Mesenchymal stem cell (in vitro differentiated cells and primary cell): Measurements from ENCODE around the gene GOLGA6C.
"Not testable (repeated sequence)": the region's sequence is repeated elsewhere in the genome, so short reads cannot be mapped to it uniquely, and the experiment has no call there.

Source experiments
- DNase-seq: peaks from one replicate; pipeline ENCODE4 v3.0.0-alpha.2; 2013
- H2AFZ ChIP-seq: one replicate; pipeline ENCODE4 v1.6.1; 2013; ENCODE audit warnings: low read depth, mild to moderate bottlenecking, control low read depth, inconsistent platforms, low read length, moderate library complexity
- H2AK5ac ChIP-seq: 2 replicates; pipeline ENCODE4 v1.6.1; 2013; ENCODE audit warnings: low read length, moderate library complexity, mild to moderate bottlenecking, inconsistent platforms; ENCODE audit not compliant: severe bottlenecking
- H2BK120ac ChIP-seq: one replicate; pipeline ENCODE4 v1.6.1; 2013; ENCODE audit warnings: low read depth, mild to moderate bottlenecking, inconsistent platforms, low read length, moderate library complexity
- H2BK12ac ChIP-seq, 2 experiments: one replicate each; pipeline ENCODE4 v1.6.1; 2013; ENCODE audit warnings: inconsistent platforms in 2 of 2, low read length in 2 of 2, mild to moderate bottlenecking in 2 of 2, moderate library complexity in 2 of 2, control low read depth in 1 of 2
- H2BK15ac ChIP-seq: one replicate; pipeline ENCODE4 v1.6.1; 2013; ENCODE audit warnings: mild to moderate bottlenecking, low read depth, inconsistent platforms; ENCODE audit not compliant: poor library complexity, severe bottlenecking
- H2BK5ac ChIP-seq: 2 replicates; pipeline ENCODE4 v1.6.1; 2013; ENCODE audit warnings: low read depth, mild to moderate bottlenecking, low read length, control low read depth, inconsistent platforms; ENCODE audit not compliant: poor library complexity, severe bottlenecking
- H3K14ac ChIP-seq, 2 experiments: one replicate each; pipeline ENCODE4 v1.6.1; 2013; ENCODE audit warnings: inconsistent platforms in 2 of 2, low read length in 2 of 2, control low read depth in 1 of 2, mild to moderate bottlenecking in 1 of 2, moderate library complexity in 1 of 2
- H3K18ac ChIP-seq, 2 experiments: one replicate each; pipeline ENCODE4 v1.6.1; 2013; ENCODE audit warnings: inconsistent platforms in 2 of 2, low read length in 2 of 2, control low read depth in 1 of 2, low read depth in 1 of 2, mild to moderate bottlenecking in 1 of 2
- H3K23ac ChIP-seq, 2 experiments: one replicate each; pipeline ENCODE4 v1.6.1; 2013; ENCODE audit warnings: inconsistent platforms in 2 of 2, low read length in 2 of 2, mild to moderate bottlenecking in 2 of 2, moderate library complexity in 2 of 2, control low read depth in 1 of 2
- H3K27ac ChIP-seq: 2 replicates; pipeline ENCODE4 v1.5.1; 2013; ENCODE audit warnings: mild to moderate bottlenecking, moderate library complexity, low read length, control low read depth, inconsistent platforms; ENCODE audit not compliant: poor library complexity, severe bottlenecking
- H3K27me3 ChIP-seq, 2 experiments: 2 replicates each; pipeline versions ENCODE4 v1.6.1 to v1.7.0; 2013; ENCODE audit warnings: low read length in 2 of 2, mild to moderate bottlenecking in 2 of 2, moderate library complexity in 2 of 2, control low read depth in 1 of 2, inconsistent platforms in 1 of 2; ENCODE audit not compliant: control insufficient read depth in 1 of 2, insufficient read depth in 1 of 2
- H3K36me3 ChIP-seq, 2 experiments: 2 replicates each; pipeline versions ENCODE4 v1.6.1 to v1.7.0; 2013; ENCODE audit warnings: low read length in 2 of 2, control low read depth in 1 of 2, inconsistent platforms in 1 of 2, low read depth in 1 of 2, mild to moderate bottlenecking in 1 of 2; ENCODE audit not compliant: insufficient read depth in 2 of 2, control insufficient read depth in 1 of 2
- H3K4ac ChIP-seq, 2 experiments: one replicate each; pipeline ENCODE4 v1.6.1; 2013; ENCODE audit warnings: inconsistent platforms in 2 of 2, low read length in 2 of 2, mild to moderate bottlenecking in 2 of 2, moderate library complexity in 2 of 2, control low read depth in 1 of 2, low read depth in 1 of 2
- H3K4me1 ChIP-seq: 2 replicates; pipeline ENCODE4 v1.6.1; 2013; ENCODE audit warnings: low read depth, low read length, control low read depth; ENCODE audit not compliant: control insufficient read depth, insufficient read depth
- H3K4me2 ChIP-seq: 2 replicates; pipeline ENCODE4 v1.6.1; 2013; ENCODE audit warnings: low read length, mild to moderate bottlenecking, inconsistent platforms; ENCODE audit not compliant: poor library complexity, severe bottlenecking
- H3K4me3 ChIP-seq, 2 experiments: 2 replicates each; pipeline versions ENCODE4 v1.5.1 to v1.7.0; 2013; ENCODE audit warnings: low read length in 2 of 2, mild to moderate bottlenecking in 2 of 2, control low read depth in 1 of 2, low read depth in 1 of 2; ENCODE audit not compliant: insufficient read depth in 1 of 2
- H3K79me1 ChIP-seq: replicated peaks from 2 replicates; pipeline ENCODE4 v1.6.1; 2013; ENCODE audit warnings: mild to moderate bottlenecking, control low read depth, low read length, inconsistent platforms; ENCODE audit not compliant: poor library complexity, severe bottlenecking
- H3K9ac ChIP-seq: 2 replicates; pipeline ENCODE4 v1.7.0; 2013; ENCODE audit warnings: mild to moderate bottlenecking, low read length, moderate library complexity
- H3K9me3 ChIP-seq: 2 replicates; pipeline ENCODE4 v1.7.0; 2013; ENCODE audit warnings: mild to moderate bottlenecking, low read length; ENCODE audit not compliant: control insufficient read depth
- H4K8ac ChIP-seq: one replicate; pipeline ENCODE4 v1.6.1; 2013; ENCODE audit warnings: inconsistent platforms, mild to moderate bottlenecking, low read length, moderate library complexity
- H4K91ac ChIP-seq: one replicate; pipeline ENCODE4 v1.6.1; 2013; ENCODE audit warnings: mild to moderate bottlenecking, low read length, inconsistent platforms
- WGBS: methylation state at CpG from one replicate; pipeline ENCODE4 v1.1.7; 2013; ENCODE audit warnings: mixed read lengths; 5-methylcytosine and 5-hydroxymethylcytosine counted together

GOLGA6C gene

DNA sequence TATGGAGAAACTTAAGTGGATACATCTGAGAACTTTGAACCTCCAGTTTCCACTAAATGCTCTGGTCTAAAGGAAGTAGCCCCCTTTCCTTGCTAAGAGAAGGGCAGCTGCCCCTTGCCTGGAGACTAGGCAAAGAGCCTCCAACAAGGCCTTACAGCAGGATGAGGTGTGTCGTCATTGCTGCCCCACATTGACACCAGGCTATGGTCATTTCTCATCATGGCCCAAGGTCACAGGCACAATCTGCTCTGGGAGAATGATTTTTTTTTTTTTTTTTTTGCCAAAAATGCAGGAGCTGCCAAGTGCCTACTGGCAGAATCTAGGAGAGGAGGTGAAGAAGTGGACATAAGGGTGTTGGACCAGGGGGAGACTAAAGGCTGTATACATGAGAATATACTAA lies 12.4 kb upstream of the GOLGA6C start:
- not testable (repeated sequence) for H3K4ac ChIP-seq, H2BK5ac ChIP-seq, H3K4me1 ChIP-seq, H3K36me3 ChIP-seq, H3K4me3 ChIP-seq, H2AK5ac ChIP-seq, H3K14ac ChIP-seq, H3K9ac ChIP-seq, H3K23ac ChIP-seq, H3K4me2 ChIP-seq, H4K8ac ChIP-seq, H3K79me1 ChIP-seq, H2BK15ac ChIP-seq, H3K27ac ChIP-seq, H2BK120ac ChIP-seq, H3K9me3 ChIP-seq, DNase-seq, H4K91ac ChIP-seq, H3K18ac ChIP-seq, H2AFZ ChIP-seq, H2BK12ac ChIP-seq
- WGBS = 95% methylated on average over 1 of the region's 1 CpG
- peaks cover 15 to 53% of the 10 kb centered on the region in 2 experiments for H3K27me3 ChIP-seq

DNA sequence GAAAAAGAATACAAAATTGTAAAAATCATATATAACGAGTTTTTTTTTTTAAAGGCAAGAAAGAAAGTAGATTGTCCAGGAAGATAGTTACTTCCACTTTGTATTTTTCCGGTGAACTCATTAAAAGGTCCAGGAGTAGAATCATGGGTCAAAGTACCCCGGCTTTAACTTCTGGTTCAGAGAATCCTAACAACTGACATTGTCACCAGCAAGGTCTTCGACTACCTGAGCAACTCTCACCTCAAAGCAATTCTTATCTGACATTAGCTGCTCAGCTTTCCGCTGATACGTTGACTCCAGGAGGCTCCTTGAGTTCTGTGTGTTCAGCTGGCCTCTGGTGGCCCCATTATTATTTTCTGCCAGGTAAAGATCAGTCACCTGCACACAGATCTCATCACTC lies 9.1 kb upstream of the GOLGA6C start:
- not testable (repeated sequence) for H3K4ac ChIP-seq, H2BK12ac ChIP-seq, DNase-seq, H3K23ac ChIP-seq, H3K9ac ChIP-seq, H3K4me2 ChIP-seq, H4K8ac ChIP-seq, H3K79me1 ChIP-seq, H3K18ac ChIP-seq, H4K91ac ChIP-seq, H2BK15ac ChIP-seq, H3K4me1 ChIP-seq, H3K4me3 ChIP-seq, H3K14ac ChIP-seq, H3K9me3 ChIP-seq, H2BK5ac ChIP-seq, H2AFZ ChIP-seq, H3K27ac ChIP-seq, H2BK120ac ChIP-seq, H2AK5ac ChIP-seq, H3K36me3 ChIP-seq
- H3K27me3 ChIP-seq = peaks cover 22 to 61% of the 10 kb centered on the region in 2 experiments
- WGBS = 79% methylated on average over 5 of the region's 6 CpGs

DNA sequence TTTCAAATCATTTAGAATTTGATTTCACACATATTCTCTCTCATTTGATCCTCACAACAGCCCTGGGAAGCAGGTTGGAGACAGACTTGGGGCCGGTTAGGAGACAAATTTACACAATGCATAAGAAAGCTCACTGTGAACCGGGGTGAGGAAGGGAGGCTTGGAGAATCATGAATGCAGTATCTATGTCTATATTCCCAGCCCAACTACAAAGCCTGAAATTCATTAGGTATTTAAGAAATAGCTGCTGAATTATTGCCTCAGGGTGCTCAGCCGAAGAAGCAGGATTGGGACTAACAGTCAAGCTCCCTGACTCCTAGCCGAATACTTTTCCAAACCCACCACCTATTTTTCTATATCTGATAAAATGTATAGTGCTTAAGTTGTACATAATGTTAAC lies 8.4 kb upstream of the GOLGA6C start:
- DNase-seq = no peak
- no peak overlapping the region for H3K18ac ChIP-seq
- no peak overlapping the region for H3K14ac ChIP-seq
- H3K9me3 ChIP-seq = no peaks in the 10 kb centered on the region
- no peak overlapping the region for H2AK5ac ChIP-seq
- no peak overlapping the region for H3K27ac ChIP-seq
- no peak overlapping the region for H2BK15ac ChIP-seq
- no peak overlapping the region for H4K91ac ChIP-seq
- H2BK5ac ChIP-seq = no peak overlapping the region
- no peak overlapping the region for H3K4me3 ChIP-seq
- no peak overlapping the region for H3K9ac ChIP-seq
- H3K23ac ChIP-seq = no peak overlapping the region
- H3K36me3 ChIP-seq = no peaks in the 10 kb centered on the region
- H2BK12ac ChIP-seq = no peak overlapping the region
- no peak overlapping the region for H2BK120ac ChIP-seq
- no peak overlapping the region for H4K8ac ChIP-seq
- no peaks in the 10 kb centered on the region for H3K79me1 ChIP-seq
- H2AFZ ChIP-seq = no peak overlapping the region
- peaks cover 22 to 57% of the 10 kb centered on the region in 2 experiments for H3K27me3 ChIP-seq
- no peaks in the 10 kb centered on the region for H3K4me1 ChIP-seq
- H3K4ac ChIP-seq = no peak overlapping the region
- H3K4me2 ChIP-seq = no peak overlapping the region
- 50% methylated on average over 3 of the region's 4 CpGs for WGBS

DNA sequence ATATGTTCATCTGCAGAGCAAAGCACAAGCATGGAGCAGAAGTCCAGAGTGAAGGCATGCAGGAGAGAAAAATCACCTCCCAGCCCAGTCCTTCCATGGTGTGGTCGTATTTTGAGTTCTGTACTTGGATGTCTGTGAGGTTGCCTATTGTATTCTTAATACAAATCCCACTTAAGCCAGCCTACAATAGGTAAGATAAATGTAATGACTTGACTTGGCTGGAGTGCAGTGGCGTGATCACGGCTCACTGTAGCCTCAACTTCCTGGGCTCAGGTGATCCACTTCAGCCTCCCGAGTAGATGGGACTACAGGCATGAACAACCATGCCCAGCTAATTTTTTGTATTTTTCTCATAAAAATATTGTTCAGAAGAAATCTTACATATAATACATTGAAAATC lies 6.8 kb upstream of the GOLGA6C start:
- not testable (repeated sequence) for H2BK15ac ChIP-seq, H3K79me1 ChIP-seq, H3K23ac ChIP-seq

More for the DNA sequence above, 6.8 kb upstream of the GOLGA6C start:
- H3K36me3 ChIP-seq, H3K4me2 ChIP-seq, H2BK5ac ChIP-seq, H4K8ac ChIP-seq, H3K9ac ChIP-seq, H3K18ac ChIP-seq, H2AFZ ChIP-seq, H2BK12ac ChIP-seq, H3K14ac ChIP-seq, H3K4me3 ChIP-seq, H2AK5ac ChIP-seq, H2BK120ac ChIP-seq, DNase-seq, H4K91ac ChIP-seq, H3K27ac ChIP-seq, H3K9me3 ChIP-seq, H3K4me1 ChIP-seq, H3K4ac ChIP-seq: not testable (repeated sequence)
- H3K27me3 ChIP-seq = peaks cover 22 to 57% of the 10 kb centered on the region in 2 experiments
- 90% methylated on average over 2 of the region's 4 CpGs for WGBS
